Aorta (tissue), 5 donors: Measurements from ENCODE around the gene ZNF516. TPM values are rescaled to one million over a fixed set of nuclear protein-coding genes. Genes with fewer than 3 reads are reported as not detected.

Experiments used
- ATAC-seq: fragments of 200-7000 bp; cut with Tn5 transposase; one replicate; pipeline ENCODE4 v1.9.1; 2022; ENCODE audit warnings: moderate library complexity; ENCODE audit not compliant: low FRiP score
- DNase-seq, 2 donors: peaks; one replicate each; pipeline ENCODE4 v3.0.0-alpha.2; 2020
- H3K27ac ChIP-seq, 2 donors: one replicate each; pipeline ENCODE4 v1.5.1; 2013; ENCODE audit warnings: low read length in 2 of 2, mild to moderate bottlenecking in 2 of 2, moderate library complexity in 2 of 2, control low read depth in 1 of 2, inconsistent platforms in 1 of 2, low read depth in 1 of 2
- H3K27me3 ChIP-seq, 2 donors: one replicate each; pipeline ENCODE4 v1.6.1; 2013; ENCODE audit warnings: control low read depth in 1 of 2, low read length in 1 of 2, mild to moderate bottlenecking in 1 of 2, moderate library complexity in 1 of 2; ENCODE audit not compliant: insufficient read depth in 2 of 2, control insufficient read depth in 1 of 2
- H3K36me3 ChIP-seq, 2 donors: one replicate each; pipeline ENCODE4 v1.6.1; 2013; ENCODE audit warnings: control low read depth in 1 of 2, low read length in 1 of 2, mild to moderate bottlenecking in 1 of 2; ENCODE audit not compliant: insufficient read depth in 2 of 2, control insufficient read depth in 1 of 2
- H3K4me1 ChIP-seq, 2 donors: one replicate each; pipeline ENCODE4 v1.6.1; 2013; ENCODE audit warnings: low read length in 2 of 2, control low read depth in 1 of 2, mild to moderate bottlenecking in 1 of 2, moderate library complexity in 1 of 2; ENCODE audit not compliant: insufficient read depth in 2 of 2, control insufficient read depth in 1 of 2
- H3K4me3 ChIP-seq, 2 donors: one replicate each; pipeline ENCODE4 v1.5.1; 2013; ENCODE audit warnings: low read length in 2 of 2, control low read depth in 1 of 2, mild to moderate bottlenecking in 1 of 2
- H3K9me3 ChIP-seq: one replicate; pipeline ENCODE4 v1.6.1; 2013; ENCODE audit warnings: mild to moderate bottlenecking, low read length; ENCODE audit not compliant: control insufficient read depth
- WGBS, 2 donors: extraction: QIAGEN DNeasy Blood & Tissue Kit; methylation state at CpG; one replicate each; pipeline ENCODE4 v1.1.7; 2013; 5-methylcytosine and 5-hydroxymethylcytosine counted together
- intact Hi-C, 2 donors: fragments of 100-400 bp; cut with DNase I; formaldehyde crosslinking; loops; one replicate each; pipeline versions ENCODE4 v1.14.2 to v1.15.0; 2022
- polyA plus RNA-seq, 2 donors: library from polyadenylated mRNA; stranded (reverse); fragments of 200-250 nt; gene quantifications; one replicate each; pipeline ENCODE4 v1.2.3, GENCODE V29; 2013
- total RNA-seq, 2 donors: library from RNA; stranded (reverse); fragmentation: NEBNext Ultra II Directional; extraction: Animal tissue kit (Norgen Biotek cat#: 25700); gene quantifications; one replicate each; pipeline ENCODE4 v1.2.1, GENCODE V29; 2021
- donor health status: healthy with polysubstance abuse.
- donor health status: Bipolar disorder and iron deficiency.
- donor health status: DM: no; HTN: no; CAD: no.
- donor health status: DM: no; HTN: no; CAD: no.
- donor health status: DM: yes; HTN: yes; CAD: no.

The ZNF516 gene
- total and polyA plus RNA-seq, 4 donors = 2.0 to 55.6 (median 17.1) TPM

DNA sequence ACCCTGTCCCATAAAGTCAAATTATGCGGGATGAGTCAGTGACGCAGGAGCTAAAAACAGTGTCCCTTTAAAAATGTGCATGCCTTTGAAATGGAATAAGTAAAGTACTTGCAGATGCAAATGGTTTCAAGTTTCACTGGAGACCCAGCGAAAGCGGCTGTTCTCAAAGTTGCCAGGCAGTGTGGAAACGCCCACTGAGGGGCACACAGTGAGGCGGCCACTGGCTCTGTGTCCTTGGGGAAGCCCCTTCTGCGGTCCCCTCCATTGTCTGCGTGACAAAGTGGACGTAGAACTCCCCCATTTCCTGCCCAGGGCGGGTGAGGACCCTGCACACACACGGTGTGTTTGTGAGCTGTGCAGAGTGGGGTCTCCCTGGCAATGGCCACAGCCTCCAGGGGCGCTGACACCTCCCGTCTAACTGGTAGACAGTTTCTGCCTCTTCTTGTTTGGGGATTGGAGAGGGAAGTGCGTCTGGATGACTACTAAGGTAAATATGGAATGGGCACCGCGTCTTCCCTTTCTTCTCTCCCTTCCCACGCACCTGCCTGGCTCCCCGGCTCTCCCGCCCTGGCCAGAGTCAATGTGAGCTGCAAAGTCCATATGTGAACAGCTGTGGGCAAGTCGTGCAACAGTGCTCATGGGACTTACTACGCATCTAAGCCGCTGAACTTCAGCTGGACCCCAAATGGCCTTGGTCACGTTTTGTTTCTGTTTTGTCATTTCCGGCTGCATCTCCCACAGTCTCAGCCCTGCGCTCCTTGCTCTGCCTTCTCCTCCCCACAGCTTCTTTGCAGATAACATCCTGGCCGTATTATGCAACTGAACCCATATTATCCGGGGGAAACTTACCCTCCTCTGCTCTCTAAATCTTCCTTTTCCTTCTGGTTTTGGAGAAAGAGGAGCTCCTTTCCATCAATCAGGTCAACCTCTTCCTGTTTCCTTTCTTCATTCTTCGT lies 33.7 kb upstream of the ZNF516 start:
- no peaks in the 10 kb centered on the region for H3K9me3 ChIP-seq
- H3K27me3 ChIP-seq = no peaks in the 10 kb centered on the region
- H3K36me3 ChIP-seq = no peaks in the 10 kb centered on the region
- no peak overlapping the region for H3K4me3 ChIP-seq
- WGBS, 2 donors = 9 to 10% methylated on average over 28 of the region's 28 CpGs
- H3K4me1 ChIP-seq = no peaks in the 10 kb centered on the region
- no peak overlapping the region for H3K27ac ChIP-seq
- intact Hi-C loops = no loop called here
- peak in 1 of 2 donors; percentile 72 for DNase-seq
- peak; percentile 64 for ATAC-seq

DNA sequence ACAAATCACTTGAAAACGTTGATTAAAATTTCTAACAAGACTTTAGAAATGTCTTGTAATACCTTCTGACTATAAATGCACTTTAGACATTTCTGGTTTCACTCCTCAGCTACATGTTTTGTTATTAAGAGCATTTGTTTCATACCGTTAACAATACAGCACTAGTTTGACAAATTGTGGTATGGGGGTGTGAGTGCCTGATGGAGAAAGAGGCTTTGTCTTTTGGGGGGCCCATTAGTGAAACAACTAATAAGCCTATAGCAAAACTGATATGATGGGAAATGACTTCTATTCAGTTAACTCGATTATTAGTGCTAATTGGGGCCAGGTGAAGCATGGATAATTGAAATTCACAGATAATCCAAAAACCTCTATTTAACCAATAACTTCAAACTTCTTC lies 30.9 kb upstream of the ZNF516 start:
- H3K36me3 ChIP-seq = no peaks in the 10 kb centered on the region
- no peaks in the 10 kb centered on the region for H3K4me1 ChIP-seq
- no peaks in the 10 kb centered on the region for H3K27me3 ChIP-seq
- H3K27ac ChIP-seq = no peak overlapping the region
- WGBS, 2 donors = 77 to 78% methylated on average over 3 of the region's 3 CpGs
- H3K4me3 ChIP-seq = no peak overlapping the region
- DNase-seq (no peak), ATAC-seq (no peak)
- H3K9me3 ChIP-seq = no peaks in the 10 kb centered on the region
- intact Hi-C loops = no loop called here

DNA sequence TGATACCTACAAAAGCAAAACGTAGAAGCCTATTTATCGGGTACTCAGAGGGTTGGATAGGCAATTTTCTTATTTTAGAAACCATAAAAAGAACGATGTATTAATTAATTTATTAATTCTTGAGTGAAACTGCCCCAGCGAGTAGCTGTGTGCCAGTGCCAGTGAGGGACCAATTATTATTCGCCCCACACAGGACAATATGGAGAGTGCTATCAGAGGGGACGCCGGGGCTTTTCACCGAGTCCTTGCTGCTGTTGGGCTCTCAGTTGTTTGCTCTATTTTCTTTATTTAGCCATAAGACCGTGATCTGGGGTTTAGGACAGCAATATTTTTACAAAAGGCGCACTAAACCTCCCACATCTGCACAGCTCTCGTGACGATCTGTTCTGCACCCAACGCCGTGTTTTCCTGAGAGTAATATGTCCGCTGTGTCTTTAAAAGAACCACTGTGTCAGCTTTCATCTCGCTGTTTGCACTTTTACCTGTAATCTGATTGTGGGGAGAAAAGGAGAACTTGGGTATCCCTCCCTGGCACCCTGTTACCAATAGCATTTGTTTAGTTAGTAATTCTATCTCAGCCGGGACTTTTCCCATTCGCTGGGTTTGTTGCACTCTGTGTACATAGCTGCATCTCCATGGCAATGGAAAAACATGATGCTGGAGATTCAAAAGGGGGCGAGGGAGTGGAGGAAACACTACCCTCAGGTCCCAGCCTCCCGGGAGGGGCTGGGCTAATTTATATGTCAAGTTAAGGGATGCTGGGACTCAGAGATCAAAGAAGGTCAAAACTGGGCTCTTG lies 30.1 kb upstream of the ZNF516 start:
- no peaks in the 10 kb centered on the region for H3K4me1 ChIP-seq
- ATAC-seq (peak; percentile 13), DNase-seq (no peak)
- H3K9me3 ChIP-seq = no peaks in the 10 kb centered on the region
- H3K27me3 ChIP-seq = no peaks in the 10 kb centered on the region
- no peaks in the 10 kb centered on the region for H3K36me3 ChIP-seq
- peak overlapping the region in 1 of 2 donors; percentile 11 for H3K4me3 ChIP-seq
- intact Hi-C loops = no loop called here
- WGBS, 2 donors = 20% methylated on average over 20 of the region's 20 CpGs
- H3K27ac ChIP-seq = no peak overlapping the region

DNA sequence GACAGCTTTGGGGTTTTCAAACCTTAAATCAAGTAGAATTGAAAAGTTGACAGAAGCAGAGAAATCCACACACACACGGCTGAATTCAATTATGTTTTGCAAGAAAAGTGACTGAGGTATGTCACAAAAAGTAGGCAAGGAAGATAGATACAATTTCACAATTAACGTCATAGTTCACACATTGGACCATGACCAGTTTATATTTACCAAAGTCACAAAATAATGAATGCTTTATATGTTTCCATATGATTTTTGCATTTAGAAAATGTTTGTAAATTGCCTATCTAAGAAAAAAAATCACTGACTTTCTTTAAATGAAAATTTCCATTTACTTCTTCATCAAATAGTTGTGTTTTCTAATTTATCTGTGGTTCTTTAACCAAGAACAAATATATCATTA lies 29.4 kb upstream of the ZNF516 start:
- H3K4me3 ChIP-seq = no peak overlapping the region
- intact Hi-C loops = no loop called here
- no peak for ATAC-seq
- DNase-seq = no peak
- WGBS, 2 donors = 84 to 89% methylated on average over 2 of the region's 2 CpGs
- H3K27me3 ChIP-seq = no peaks in the 10 kb centered on the region
- no peak overlapping the region for H3K27ac ChIP-seq
- no peaks in the 10 kb centered on the region for H3K36me3 ChIP-seq
- no peaks in the 10 kb centered on the region for H3K9me3 ChIP-seq
- H3K4me1 ChIP-seq = no peaks in the 10 kb centered on the region

DNA sequence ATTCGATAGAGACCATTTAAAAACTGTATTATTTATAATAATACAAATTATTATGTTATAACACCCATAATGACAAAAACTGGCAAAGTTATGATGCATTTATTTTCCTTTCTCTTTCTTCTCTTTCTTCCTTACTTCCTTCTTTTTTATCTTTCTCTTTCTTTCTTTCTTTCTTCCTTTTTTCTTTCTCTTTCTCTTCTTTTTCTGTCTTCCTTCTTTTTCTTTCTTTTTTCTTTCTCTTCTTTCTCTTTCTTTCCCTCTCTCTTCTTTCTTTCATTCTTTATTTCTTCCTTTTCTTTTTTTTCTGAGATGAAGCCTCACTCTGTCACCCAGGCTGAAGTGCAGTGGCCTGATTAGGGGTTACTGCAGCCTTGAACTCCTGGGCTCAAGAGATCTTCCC lies 27.5 kb upstream of the ZNF516 start:
- ATAC-seq (no peak), DNase-seq (no peak)
- Histone ChIP-seq H3K27me3 (no peaks in the 10 kb centered on the region), H3K4me3 (no peak overlapping the region), H3K4me1 (no peaks in the 10 kb centered on the region), H3K27ac (no peak overlapping the region), H3K9me3 (no peaks in the 10 kb centered on the region), H3K36me3 (no peaks in the 10 kb centered on the region)
- WGBS, 2 donors = 59 to 75% methylated on average over 1 of the region's 1 CpG
- intact Hi-C loops = no loop called here

DNA sequence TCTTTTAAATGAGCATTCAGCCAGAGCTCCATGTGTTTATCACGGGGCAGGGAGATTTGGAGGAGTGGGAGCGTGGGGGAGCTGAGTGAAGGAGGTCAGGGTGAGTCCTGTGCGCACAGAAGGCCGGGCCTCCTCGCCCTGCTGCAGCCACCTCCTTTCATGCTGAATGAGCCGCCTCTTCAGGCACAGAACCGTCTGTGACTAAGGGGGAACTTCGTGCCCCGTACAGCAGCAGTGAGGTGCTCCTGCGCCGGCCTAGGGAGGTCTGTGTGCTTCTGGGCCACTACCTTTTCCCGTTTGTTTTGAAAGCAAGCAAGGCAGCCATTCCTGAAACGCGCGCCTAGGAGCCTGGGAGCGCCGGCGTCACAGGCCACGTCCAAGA lies 27.1 kb upstream of the ZNF516 start:
- intact Hi-C loops = no loop called here
- no peaks in the 10 kb centered on the region for H3K9me3 ChIP-seq
- 77 to 80% methylated on average over 19 of the region's 19 CpGs for WGBS, 2 donors
- no peak overlapping the region for H3K4me3 ChIP-seq
- DNase-seq (peak in 1 of 2 donors; percentile 50), ATAC-seq (no peak)
- H3K27me3 ChIP-seq = no peaks in the 10 kb centered on the region
- no peak overlapping the region for H3K27ac ChIP-seq
- no peaks in the 10 kb centered on the region for H3K4me1 ChIP-seq
- H3K36me3 ChIP-seq = no peaks in the 10 kb centered on the region

DNA sequence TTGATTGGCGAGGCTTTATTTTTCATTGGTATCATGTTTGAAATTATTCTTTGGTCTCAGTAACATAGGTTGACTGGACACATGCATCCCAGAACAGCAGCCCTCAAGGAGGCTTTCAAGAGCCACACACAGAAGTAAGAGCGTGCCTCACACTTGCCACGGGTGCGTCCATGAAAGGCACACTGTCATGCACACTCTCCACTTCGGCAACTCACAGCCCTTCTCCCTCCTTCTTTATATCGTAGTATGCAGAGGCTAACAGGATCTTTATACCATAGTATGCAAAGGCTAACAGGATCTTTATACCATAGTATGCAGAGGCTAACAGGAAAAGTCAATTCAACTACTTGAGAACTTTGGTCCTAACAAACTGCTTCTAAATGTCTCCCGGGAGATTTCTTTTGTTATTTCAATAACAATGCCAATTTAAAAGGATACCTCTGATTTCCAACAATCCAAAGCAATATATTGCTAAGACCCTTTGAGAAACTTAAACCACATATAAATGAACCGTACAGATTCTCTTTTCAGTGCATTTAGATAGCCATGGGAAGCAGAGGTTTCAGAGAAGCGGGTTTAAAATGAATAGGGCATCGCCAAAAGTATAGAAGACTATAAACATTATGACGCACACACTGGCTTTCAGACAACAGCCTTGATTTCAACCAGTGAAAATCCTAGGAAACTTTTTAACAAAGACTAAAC lies 26.5 kb upstream of the ZNF516 start:
- Histone ChIP-seq H3K27me3 (no peaks in the 10 kb centered on the region), H3K36me3 (no peaks in the 10 kb centered on the region), H3K27ac (no peak overlapping the region), H3K9me3 (no peaks in the 10 kb centered on the region), H3K4me1 (no peaks in the 10 kb centered on the region), H3K4me3 (no peak overlapping the region)
- WGBS, 2 donors = 80 to 81% methylated on average over 11 of the region's 11 CpGs
- ATAC-seq (no peak), DNase-seq (no peak)
- intact Hi-C loops = no loop called here

DNA sequence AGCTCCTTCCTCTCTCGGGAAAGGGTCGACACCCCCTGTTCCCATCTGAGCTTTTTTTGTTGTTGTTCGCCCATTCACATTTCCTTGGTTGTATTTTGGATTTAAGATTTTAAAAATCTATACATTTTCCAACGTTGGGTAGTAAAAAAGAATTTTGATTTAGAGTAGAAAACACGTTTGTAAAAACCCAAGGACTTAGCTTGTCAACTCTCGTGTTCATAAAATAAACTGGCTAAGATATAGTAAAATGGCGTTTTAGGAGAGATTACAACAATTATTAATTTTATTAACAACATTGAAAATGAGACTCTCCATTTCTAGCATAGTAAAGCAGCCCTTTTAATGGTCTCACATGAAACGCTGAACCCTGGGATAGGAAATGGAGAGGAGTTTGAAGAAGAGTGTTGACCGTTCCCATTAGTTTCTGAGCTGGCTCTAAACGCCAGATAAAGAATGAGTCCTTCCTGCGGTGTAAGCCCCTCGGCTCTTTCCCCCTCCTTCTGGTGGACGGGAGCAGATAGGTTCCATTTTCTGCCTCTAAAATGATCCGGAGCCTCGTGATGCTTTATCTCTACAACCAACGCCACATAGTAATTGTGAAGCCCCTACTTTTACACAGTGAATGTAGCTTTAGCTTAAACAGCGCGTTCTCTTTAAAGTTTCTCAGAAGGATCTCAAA lies 24.0 kb upstream of the ZNF516 start:
- WGBS, 2 donors = 52 to 56% methylated on average over 18 of the region's 18 CpGs
- Histone ChIP-seq H3K4me1 (no peaks in the 10 kb centered on the region), H3K36me3 (no peaks in the 10 kb centered on the region), H3K27me3 (no peaks in the 10 kb centered on the region), H3K4me3 (no peak overlapping the region), H3K9me3 (no peaks in the 10 kb centered on the region), H3K27ac (no peak overlapping the region)
- DNase-seq (no peak), ATAC-seq (peak; percentile 38)
- intact Hi-C loops = no loop called here
